GM19043 (cell line): ENCODE results near the gene P2RX7.
"Not testable (repeated sequence)": the region's sequence is repeated elsewhere in the genome, so short reads cannot be mapped to it uniquely, and the experiment has no call there.

Source experiments
- ATAC-seq: cut with Tn5 transposase; IDR thresholded peaks from one replicate; pipeline ENCODE4 v1.9.1; 2021; ENCODE audit warnings: low read depth; ENCODE audit not compliant: unreplicated experiment

P2RX7 gene

DNA sequence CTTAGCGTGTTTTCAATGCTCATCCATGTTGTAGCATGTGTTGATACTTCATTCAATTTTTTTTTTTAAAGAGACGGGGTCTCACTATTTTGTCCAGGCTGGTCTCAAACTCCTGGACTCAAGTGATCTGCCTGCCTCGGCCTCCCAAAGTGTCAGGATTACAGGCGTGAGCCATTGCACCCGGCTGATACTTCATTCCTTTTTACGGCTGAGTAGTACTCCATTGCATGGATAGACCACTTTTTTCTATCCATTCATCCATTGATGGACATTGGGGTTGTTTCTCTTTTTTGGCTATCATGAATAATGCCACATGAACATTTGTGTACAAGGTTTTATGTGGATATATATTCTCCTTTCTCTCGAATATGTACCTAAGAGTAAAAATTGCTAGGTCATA, 1.2 kb downstream of the P2RX7 start:
- ATAC-seq: no peak

DNA sequence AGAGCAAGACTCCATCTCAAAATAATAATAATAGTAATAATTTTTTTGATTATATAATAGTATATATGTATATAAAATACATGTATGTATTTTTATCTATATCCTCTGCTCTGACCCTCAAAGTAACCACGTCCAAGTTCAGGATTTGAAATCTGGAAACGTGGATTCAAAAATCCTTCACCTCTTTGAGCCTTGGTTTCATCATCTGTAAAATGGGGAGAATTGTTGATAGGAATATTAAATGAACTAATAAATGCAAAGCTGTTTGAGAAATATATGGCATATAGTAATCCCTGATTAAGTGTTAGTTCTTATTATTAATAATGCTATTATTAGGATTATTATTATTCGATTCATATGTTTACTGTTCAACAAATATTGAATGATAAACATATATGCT, 2.6 kb downstream of the P2RX7 start:
- ATAC-seq: no peak

GRCh38 chr12:121137512-121137911, 4.8 kb downstream of the P2RX7 start:
- no peak for ATAC-seq

DNA sequence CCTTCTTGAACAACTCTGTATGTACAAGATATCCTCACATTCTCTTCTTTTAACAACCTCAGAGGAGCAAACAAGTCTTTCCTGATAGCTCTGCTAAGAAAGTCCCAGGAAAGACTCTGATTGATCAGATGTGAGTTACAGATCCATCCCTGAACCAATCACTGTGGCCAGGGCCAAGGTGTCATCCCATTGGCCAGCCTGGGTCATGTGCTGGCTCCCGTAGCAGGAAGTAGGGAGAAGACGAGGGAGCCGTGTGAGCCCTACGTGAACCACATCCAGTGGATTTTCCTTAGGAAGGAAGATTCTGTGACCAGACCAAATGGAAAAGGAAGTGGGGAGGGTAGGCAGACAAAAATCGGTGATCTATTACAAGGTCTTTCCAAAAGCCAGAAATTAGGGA, 5.6 kb downstream of the P2RX7 start:
- no peak for ATAC-seq

DNA sequence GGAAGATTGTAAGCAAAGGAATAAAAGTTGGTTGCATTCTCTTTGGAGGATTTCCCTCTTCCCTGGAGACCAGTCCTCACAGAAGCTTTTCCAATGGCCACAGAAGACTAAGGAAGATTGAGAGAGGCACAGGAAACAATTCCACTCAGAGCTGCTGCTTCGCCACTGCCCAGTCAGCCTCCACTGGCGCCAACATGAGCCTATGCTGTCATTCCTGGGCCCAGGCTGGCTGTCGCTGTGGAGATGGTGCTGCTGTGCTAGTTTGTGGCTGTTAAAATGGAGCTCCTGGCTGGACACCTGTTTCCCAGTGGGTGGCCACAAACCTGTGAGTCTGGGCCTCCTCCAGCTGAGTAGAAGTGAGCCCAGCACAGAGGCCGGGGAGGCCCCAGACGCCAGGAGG, 6.6 kb downstream of the P2RX7 start:
- ATAC-seq: no peak

- no peak for ATAC-seq
These were observed 9.7 kb downstream of the P2RX7 start for GRCh38 chr12:121142171-121142950.

DNA sequence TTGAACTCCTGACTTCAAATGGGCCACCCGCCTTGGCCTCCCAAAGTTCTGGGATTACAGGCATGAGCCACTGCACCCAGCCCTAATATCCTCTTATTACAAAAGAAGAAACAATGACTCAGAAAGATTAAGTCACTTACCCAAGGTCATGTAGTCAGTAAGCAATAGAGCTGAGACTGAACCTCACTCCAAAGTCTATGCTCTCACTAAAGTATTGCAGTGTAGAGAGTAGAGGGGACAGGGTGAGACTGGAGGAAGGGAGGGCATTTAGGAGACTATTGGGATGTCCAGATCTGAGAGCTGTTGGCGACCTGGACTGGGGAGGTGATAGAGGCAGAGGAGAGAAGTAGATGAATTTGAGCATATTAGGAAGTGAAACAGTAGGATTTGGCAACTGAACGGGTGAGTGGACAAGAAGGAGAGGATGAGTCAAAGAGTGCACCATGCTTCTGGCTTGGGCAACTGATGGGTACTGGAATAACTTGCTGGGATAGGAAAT, 11.8 kb downstream of the P2RX7 start:
- no peak for ATAC-seq

GRCh38 chr12:121145221-121145620, 12.5 kb downstream of the P2RX7 start:
- no peak for ATAC-seq

DNA sequence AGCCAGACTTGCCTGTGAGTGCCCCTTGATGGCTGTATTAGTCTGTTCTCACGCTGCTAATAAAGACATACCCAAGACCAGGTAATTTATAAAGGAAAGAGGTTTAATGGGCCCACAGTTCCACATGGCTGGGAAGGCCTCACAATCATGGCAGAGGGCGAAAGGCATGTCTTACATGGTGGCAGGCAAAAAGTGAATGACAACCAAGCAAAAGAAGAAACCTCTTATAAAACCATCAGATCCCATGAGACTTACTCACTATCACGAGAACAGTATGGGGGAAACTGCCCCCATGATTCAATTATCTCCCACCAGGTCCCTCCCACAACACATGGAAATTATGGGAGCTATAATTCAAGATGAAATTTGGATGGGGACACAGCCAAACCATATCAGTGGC, 16.6 kb downstream of the P2RX7 start:
- ATAC-seq: not testable (repeated sequence)

- no peak for ATAC-seq
These were observed 22.2 kb downstream of the P2RX7 start for GRCh38 chr12:121154793-121155375.

GRCh38 chr12:121156365-121156764, 23.7 kb downstream of the P2RX7 start:
- no peak for ATAC-seq

GRCh38 chr12:121158085-121158484, 25.4 kb downstream of the P2RX7 start:
- ATAC-seq: no peak

DNA sequence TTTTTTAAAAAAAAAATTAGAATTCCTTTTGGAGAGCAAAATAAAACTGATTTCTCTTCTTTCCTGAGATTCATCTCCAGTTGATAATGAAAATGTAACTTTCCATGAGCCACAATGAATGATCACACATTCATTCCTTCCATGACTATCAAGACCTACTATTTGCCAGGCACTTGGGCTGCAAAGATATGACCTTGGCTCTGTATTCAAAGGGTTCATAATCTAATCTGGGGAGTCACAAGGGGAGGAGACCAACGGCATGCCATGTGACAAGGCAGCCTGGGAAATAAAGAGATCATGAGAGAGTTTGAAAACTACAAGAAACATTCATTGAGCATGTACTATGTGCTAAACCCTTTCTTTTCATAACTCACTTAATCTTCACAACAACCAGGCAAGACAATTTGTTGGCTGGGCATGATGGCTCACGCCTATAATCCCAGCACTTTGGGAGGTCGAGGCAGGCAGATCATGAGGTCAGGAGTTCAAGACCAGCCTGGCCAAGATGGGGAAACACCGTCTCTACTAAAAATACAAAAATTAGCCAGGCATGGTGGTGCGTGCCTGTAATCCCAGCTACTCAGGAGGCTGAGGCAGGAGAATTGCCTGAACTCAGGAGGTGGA, 26.2 kb downstream of the P2RX7 start:
- ATAC-seq: not testable (repeated sequence)

GRCh38 chr12:121159467-121160307, 27.0 kb downstream of the P2RX7 start:
- no peak for ATAC-seq

DNA sequence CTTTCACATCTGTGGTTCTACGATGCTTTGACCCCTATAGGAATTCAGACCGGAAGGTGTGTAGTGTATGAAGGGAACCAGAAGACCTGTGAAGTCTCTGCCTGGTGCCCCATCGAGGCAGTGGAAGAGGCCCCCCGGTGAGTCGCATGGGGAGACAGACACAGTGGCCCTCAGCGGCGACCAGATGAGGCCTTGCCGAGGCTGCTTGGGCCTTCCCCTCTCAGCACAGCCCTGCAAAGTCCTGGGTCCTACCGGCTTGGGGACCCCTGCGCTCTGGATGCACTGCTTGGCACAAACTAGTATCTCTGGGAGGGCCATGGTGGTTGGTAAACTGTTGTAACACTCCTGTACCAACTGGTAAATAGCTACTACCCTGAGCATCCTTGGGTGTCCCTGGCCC, 29.7 kb downstream of the P2RX7 start:
- no peak for ATAC-seq

- no peak for ATAC-seq
These were observed 30.3 kb downstream of the P2RX7 start for GRCh38 chr12:121162985-121163384.

- ATAC-seq: not testable (repeated sequence)
These were observed 32.2 kb downstream of the P2RX7 start for GRCh38 chr12:121164839-121165238.

DNA sequence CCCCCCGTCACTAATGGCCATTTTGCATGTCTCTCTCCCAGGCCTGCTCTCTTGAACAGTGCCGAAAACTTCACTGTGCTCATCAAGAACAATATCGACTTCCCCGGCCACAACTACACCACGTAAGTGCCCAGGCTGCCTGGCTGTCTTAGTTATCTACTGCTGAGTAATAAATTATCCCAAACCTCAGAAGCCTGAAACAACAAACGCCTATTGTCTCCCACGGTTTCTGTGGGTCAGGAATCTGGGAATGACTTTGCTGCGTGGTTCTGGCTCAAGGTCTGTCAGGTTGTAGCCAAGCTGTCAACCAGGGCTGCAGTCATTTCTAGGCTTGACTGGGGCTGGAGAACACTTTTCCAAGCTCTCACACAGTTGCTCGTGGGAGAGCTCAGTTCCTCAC, 32.6 kb downstream of the P2RX7 start:
- no peak for ATAC-seq

GRCh38 chr12:121166356-121166755, 33.7 kb downstream of the P2RX7 start:
- ATAC-seq: no peak

GRCh38 chr12:121167232-121167820, 34.6 kb downstream of the P2RX7 start:
- no peak for ATAC-seq
